Measurements from ENCODE around the gene COL15A1. TPM values are rescaled to one million over a fixed set of nuclear protein-coding genes. Genes with fewer than 3 reads are reported as not detected.
"Not testable (repeated sequence)": the region's sequence is repeated elsewhere in the genome, so short reads cannot be mapped to it uniquely, and the experiment has no call there.

COL15A1 gene
- total RNA-seq, 2 experiments from 2014 or later = 0.06 TPM; not detected in 1

- not testable (repeated sequence) for H3K27ac Mint-ChIP-seq, H3K4me3 Mint-ChIP-seq, DNase-seq, H3K27me3 Mint-ChIP-seq, H3K36me3 Mint-ChIP-seq, H3K9me3 Mint-ChIP-seq
- H3K4me1 Mint-ChIP-seq = peaks cover 11% of the 10 kb centered on the region
Observed at GRCh38 chr9:99099806-99100585, 156.3 kb downstream of the COL15A1 start.

GRCh38 chr9:99101271-99101670 is 157.6 kb downstream of the COL15A1 start:
- H3K4me3 Mint-ChIP-seq = no peak overlapping the region

GRCh38 chr9:99101812-99102211 is 158.1 kb downstream of the COL15A1 start:
- H3K4me1 Mint-ChIP-seq = peaks cover 17% of the 10 kb centered on the region
- no peak for DNase-seq
- peaks cover 2% of the 10 kb centered on the region for H3K36me3 Mint-ChIP-seq
- H3K4me3 Mint-ChIP-seq = no peak overlapping the region
- H3K27ac Mint-ChIP-seq = no peak overlapping the region
- H3K27me3 Mint-ChIP-seq = no peaks in the 10 kb centered on the region
- peaks cover 7% of the 10 kb centered on the region for H3K9me3 Mint-ChIP-seq

More at GRCh38 chr9:99101271-99101670, 157.6 kb downstream of the COL15A1 start:
- Mint-ChIP-seq H3K9me3 (peaks cover 7% of the 10 kb centered on the region), H3K4me1 (peaks cover 15% of the 10 kb centered on the region), H3K36me3 (peaks cover 2% of the 10 kb centered on the region), H3K27me3 (no peaks in the 10 kb centered on the region), H3K27ac (no peak overlapping the region)
- DNase-seq = no peak

DNA sequence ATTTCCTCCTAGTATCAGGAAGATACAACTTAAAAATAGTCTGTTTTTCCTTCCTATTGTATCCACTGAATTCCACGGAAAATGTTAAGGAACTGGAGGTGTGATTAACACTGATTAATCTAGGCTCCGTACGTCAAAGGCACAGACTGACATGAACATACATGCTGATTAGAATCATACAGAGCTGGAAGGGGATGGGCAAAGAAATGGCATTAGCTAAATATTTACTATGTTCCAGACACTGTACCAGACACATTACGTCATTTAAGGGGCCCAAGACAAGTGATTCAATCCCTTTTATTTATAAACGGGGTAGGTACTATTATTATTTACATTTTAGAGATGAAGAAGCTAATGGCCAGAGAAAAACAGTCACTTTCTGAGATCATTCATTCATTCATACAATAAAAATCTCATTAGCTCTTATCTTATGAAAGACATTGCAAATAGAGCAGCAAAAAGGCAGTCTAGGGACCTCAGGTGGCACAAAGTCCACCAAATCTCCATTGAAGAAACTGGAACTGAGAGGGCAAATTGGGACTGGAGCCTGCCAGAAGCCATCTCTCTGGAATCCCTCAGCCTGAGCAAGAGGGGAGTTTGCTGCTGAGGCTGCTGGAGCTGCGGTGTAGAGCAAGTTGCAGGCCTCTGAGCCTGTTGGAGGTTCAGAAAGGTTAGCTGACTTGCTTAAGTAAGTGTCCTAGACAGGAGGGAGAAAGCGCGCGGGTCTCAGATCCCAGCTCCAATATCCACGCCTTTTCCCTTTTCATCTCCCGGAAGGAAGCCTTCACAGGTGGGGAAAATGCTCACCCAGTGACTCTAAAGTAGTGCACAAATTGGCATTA is 159.6 kb downstream of the COL15A1 start:
- Mint-ChIP-seq H3K4me3 (no peak overlapping the region), H3K27me3 (no peaks in the 10 kb centered on the region), H3K9me3 (peaks cover 7% of the 10 kb centered on the region), H3K36me3 (peaks cover 2% of the 10 kb centered on the region), H3K4me1 (peaks cover 31% of the 10 kb centered on the region), H3K27ac (no peak overlapping the region)
- DNase-seq = no peak

DNA sequence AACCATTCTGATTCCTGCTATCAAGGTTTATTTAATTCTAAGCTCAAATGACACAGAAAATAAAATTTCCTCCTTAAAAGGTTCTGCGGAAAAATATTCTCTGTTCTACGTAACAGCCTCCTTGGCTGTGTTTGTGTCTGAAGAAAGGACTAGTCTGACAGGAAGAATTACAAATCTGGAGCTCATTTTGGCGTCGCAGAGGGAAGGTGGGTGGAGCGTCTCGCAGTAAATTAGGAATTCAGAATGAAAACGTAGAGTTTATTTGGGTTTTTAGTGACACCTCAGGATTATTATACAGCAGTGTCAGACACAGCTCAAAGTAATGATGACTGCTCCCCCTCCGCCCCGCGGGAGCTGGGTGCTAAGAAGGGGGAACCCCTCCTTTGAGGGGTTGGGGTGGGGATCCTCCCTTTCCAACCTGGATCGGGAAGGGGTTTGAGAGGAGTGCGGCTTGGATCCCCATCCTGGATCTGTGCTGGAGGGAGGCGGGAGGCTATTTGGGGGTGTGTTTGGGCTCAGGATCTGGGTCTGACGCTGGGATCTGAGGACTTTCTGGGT is 160.3 kb downstream of the COL15A1 start:
- Mint-ChIP-seq H3K4me1 (peaks cover 38% of the 10 kb centered on the region), H3K27ac (peak overlapping the region; percentile 79), H3K4me3 (peak overlapping the region; percentile 84), H3K9me3 (peaks cover 7% of the 10 kb centered on the region), H3K36me3 (peaks cover 4% of the 10 kb centered on the region), H3K27me3 (no peaks in the 10 kb centered on the region)
- DNase-seq = no peak

- H3K4me3 Mint-ChIP-seq = peak within 1 kb of the TSS; percentile 84
- H3K9me3 Mint-ChIP-seq = peaks cover 2% of the 10 kb centered on the region
- peaks cover 11% of the 10 kb centered on the region for H3K36me3 Mint-ChIP-seq
- peak within 1 kb of the TSS; percentile 79 for H3K27ac Mint-ChIP-seq
- peak; percentile 98 for DNase-seq
- H3K4me1 Mint-ChIP-seq = peaks cover 44% of the 10 kb centered on the region
- H3K27me3 Mint-ChIP-seq = no peaks in the 10 kb centered on the region
Observed at GRCh38 chr9:99104459-99105151, 160.9 kb downstream of the COL15A1 start, which contains the start of gene TGFBR1. Gene TGFBR1, plus strand, starts transcription at chr9:99105113. Its CDS starts 93 bp downstream, at chr9:99105206.

DNA sequence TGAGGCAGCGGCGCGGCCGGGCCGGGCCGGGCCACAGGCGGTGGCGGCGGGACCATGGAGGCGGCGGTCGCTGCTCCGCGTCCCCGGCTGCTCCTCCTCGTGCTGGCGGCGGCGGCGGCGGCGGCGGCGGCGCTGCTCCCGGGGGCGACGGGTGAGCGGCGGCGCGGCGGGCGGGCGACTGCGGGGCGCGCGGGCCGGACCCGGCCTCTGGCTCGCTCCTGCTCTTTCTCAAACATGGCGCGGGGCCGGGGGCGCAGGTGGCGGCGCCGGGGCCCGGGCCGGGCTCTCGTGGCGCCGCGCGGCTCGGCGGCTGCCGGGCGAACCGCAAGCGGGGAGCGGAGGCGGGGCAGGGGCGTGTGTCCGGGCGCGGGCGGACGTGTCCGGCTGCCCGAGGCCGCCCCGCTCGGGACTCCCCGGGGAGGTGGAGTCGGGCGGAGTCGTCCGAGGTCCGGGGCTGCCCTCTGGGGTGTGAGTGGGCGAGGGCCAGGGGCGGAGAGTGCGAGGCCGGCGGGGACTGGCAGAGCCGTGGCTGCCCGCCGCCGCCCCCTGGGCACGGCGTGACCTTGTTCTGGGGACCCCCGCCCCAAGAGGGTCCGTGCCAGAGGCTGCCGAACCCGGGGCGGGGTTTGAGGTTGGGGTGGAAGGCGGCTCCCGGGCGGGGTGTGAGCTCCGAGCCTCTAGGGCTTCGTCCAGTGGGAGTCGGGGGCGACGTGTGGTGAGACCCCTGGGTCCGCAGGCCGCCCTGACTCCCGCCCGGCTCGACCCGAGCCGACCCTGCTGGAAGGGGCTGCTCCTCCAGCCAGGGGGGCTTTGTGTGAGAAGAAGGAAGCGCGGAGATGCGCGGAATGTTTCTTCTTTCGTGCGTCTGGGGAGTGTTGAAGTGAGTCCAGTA is 161.7 kb downstream of the COL15A1 start:
- no peak for DNase-seq
- Mint-ChIP-seq H3K36me3 (peaks cover 14% of the 10 kb centered on the region), H3K4me3 (peak overlapping the region; percentile 72), H3K27ac (peak overlapping the region; percentile 63), H3K9me3 (no peaks in the 10 kb centered on the region), H3K4me1 (peaks cover 52% of the 10 kb centered on the region), H3K27me3 (no peaks in the 10 kb centered on the region)

GRCh38 chr9:99106044-99106375 is 162.3 kb downstream of the COL15A1 start:
- Mint-ChIP-seq H3K27me3 (no peaks in the 10 kb centered on the region), H3K36me3 (peaks cover 14% of the 10 kb centered on the region), H3K9me3 (no peaks in the 10 kb centered on the region), H3K27ac (peak overlapping the region; percentile 35), H3K4me3 (peak overlapping the region; percentile 72), H3K4me1 (peaks cover 55% of the 10 kb centered on the region)
- no peak for DNase-seq

DNA sequence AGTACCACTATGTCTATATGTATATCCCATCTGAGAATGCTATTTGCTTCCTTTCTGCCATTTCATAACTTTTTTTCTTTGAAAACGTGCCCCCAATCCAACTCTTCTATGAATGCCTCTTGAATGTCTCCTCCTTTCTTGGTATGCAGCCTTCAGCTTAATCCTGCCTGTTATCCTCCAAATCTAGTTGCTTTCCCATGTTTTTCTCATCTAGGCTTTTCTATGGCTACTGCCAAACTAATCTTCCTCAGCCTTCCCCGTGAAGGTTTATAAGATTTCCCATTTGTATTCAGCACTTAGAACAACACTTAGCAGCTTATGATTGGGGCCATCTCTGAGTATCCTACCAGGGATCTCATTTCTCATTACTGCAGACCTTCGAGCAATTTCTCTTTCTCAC is 163.7 kb downstream of the COL15A1 start:
- Mint-ChIP-seq H3K36me3 (peaks cover 23% of the 10 kb centered on the region), H3K27me3 (no peaks in the 10 kb centered on the region), H3K27ac (peak overlapping the region; percentile 7), H3K9me3 (peaks cover 3% of the 10 kb centered on the region), H3K4me3 (peak overlapping the region; percentile 44), H3K4me1 (peaks cover 65% of the 10 kb centered on the region)
- DNase-seq = no peak

GRCh38 chr9:99108131-99108530 is 164.4 kb downstream of the COL15A1 start:
- Mint-ChIP-seq H3K9me3 (peaks cover 3% of the 10 kb centered on the region), H3K4me3 (no peak overlapping the region), H3K36me3 (peaks cover 25% of the 10 kb centered on the region), H3K4me1 (peaks cover 72% of the 10 kb centered on the region), H3K27me3 (no peaks in the 10 kb centered on the region), H3K27ac (peak overlapping the region; percentile 19)
- no peak for DNase-seq

GRCh38 chr9:99109522-99109921 is 165.8 kb downstream of the COL15A1 start:
- H3K4me3 Mint-ChIP-seq = no peak overlapping the region
- DNase-seq = no peak
- no peaks in the 10 kb centered on the region for H3K27me3 Mint-ChIP-seq
- H3K27ac Mint-ChIP-seq = no peak overlapping the region
- H3K9me3 Mint-ChIP-seq = peaks cover 3% of the 10 kb centered on the region
- H3K36me3 Mint-ChIP-seq = peaks cover 25% of the 10 kb centered on the region
- peaks cover 75% of the 10 kb centered on the region for H3K4me1 Mint-ChIP-seq

DNA sequence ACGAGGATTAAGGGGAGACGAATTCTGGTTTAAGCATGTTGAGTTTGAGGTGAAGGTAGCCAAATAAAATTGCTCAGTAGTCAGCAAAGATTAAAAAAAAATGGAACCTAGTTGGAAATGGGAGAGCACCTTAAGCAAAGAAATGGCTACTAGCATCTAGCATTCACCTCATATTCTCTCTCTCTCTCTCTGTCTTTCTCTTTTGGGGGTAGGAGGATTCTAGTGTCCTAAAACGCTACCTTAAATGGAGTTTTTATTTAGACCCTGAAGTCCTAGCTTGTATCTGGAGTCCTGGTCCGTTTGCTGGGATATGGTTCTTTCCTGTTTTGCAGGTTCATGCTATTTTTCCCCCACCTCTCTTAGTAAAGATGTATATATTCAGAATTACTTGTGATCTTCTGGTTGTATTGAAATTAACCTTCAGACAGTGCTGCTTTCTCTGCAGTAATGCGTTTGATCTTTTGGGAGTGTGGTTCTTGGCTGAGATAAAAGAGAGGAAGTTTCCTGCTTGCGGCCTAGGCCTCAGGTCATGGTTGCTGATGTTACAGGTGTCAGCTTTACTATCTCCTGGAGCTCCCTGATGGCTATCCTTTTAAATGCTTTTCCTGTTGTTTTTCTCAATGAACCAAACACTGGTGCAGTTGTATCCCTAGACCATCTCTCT is 169.2 kb downstream of the COL15A1 start:
- H3K27ac Mint-ChIP-seq = peak overlapping the region; percentile 74
- peak; percentile 31 for DNase-seq

GRCh38 chr9:99113414-99114048 is 169.8 kb downstream of the COL15A1 start:
- peaks cover 3% of the 10 kb centered on the region for H3K9me3 Mint-ChIP-seq
- H3K4me3 Mint-ChIP-seq = peak overlapping the region; percentile 47
- H3K36me3 Mint-ChIP-seq = peaks cover 25% of the 10 kb centered on the region
- DNase-seq = no peak
- no peaks in the 10 kb centered on the region for H3K27me3 Mint-ChIP-seq
- peak overlapping the region; percentile 74 for H3K27ac Mint-ChIP-seq
- H3K4me1 Mint-ChIP-seq = peaks cover 77% of the 10 kb centered on the region

More for the DNA sequence above, 169.2 kb downstream of the COL15A1 start:
- Mint-ChIP-seq H3K4me1 (peaks cover 81% of the 10 kb centered on the region), H3K4me3 (peak overlapping the region; percentile 47), H3K9me3 (peaks cover 3% of the 10 kb centered on the region), H3K36me3 (peaks cover 25% of the 10 kb centered on the region), H3K27me3 (no peaks in the 10 kb centered on the region)
